ENCODE measurements around the gene NBPF11. TPM values are rescaled to one million over a fixed set of nuclear protein-coding genes. Genes with fewer than 3 reads are reported as not detected.
A peak's percentile ranks its signal among the peaks of the same experiment; 100 is the strongest.
"Not testable (repeated sequence)": the region's sequence is repeated elsewhere in the genome, so short reads cannot be mapped to it uniquely, and the experiment has no call there.

Gene NBPF11
- total RNA-seq, 1 experiment from 2014 or later, result 12.8 TPM

DNA sequence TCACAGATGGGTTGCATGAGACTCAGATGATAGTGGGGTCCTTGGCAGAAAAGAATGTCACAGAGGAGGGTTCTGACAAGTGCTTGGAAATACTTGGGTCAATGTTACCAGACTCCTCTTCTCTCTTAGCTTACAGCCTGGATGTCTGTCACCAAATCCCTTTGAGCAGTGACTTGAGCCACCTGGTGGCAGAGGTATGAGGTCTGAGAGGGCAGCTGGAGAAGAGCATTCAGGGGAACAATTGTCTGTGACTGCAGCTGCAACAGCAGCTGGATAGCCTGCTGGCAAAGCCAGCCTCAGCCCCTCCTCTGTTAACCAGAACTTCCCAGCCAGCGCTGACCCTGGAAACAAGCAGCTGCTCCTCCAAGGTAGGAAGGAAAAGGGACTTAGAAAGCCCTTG lies 65.9 kb downstream of the NBPF11 start:
- H3K4me3 Mint-ChIP-seq (ENCODE audit: unreplicated experiment); H3K36me3 Mint-ChIP-seq (ENCODE audit: insufficient read depth, unreplicated experiment); H3K27me3 Mint-ChIP-seq (ENCODE audit: insufficient read depth, unreplicated experiment); H3K4me1 Mint-ChIP-seq (ENCODE audit: low read depth, unreplicated experiment); H3K4me3 ChIP-seq (ENCODE audit: low read depth, low read length); CTCF ChIA-PET; H3K27ac Mint-ChIP-seq (ENCODE audit: unreplicated experiment); H3K27me3 ChIP-seq (replicated peaks; ENCODE audit: control insufficient read depth, insufficient read depth, low read length); H3K4me1 ChIP-seq; POLR2A ChIA-PET; H3K9me3 Mint-ChIP-seq (ENCODE audit: unreplicated experiment); H3K9me3 ChIP-seq; intact Hi-C loops (cut with micrococcal nuclease; ENCODE audit: unreplicated experiment); BruUV-seq (replicated peaks); H3K36me3 ChIP-seq (ENCODE audit: control insufficient read depth, insufficient read depth, low read length): not testable (repeated sequence)
- TF ChIP-seq, protein P1, sequence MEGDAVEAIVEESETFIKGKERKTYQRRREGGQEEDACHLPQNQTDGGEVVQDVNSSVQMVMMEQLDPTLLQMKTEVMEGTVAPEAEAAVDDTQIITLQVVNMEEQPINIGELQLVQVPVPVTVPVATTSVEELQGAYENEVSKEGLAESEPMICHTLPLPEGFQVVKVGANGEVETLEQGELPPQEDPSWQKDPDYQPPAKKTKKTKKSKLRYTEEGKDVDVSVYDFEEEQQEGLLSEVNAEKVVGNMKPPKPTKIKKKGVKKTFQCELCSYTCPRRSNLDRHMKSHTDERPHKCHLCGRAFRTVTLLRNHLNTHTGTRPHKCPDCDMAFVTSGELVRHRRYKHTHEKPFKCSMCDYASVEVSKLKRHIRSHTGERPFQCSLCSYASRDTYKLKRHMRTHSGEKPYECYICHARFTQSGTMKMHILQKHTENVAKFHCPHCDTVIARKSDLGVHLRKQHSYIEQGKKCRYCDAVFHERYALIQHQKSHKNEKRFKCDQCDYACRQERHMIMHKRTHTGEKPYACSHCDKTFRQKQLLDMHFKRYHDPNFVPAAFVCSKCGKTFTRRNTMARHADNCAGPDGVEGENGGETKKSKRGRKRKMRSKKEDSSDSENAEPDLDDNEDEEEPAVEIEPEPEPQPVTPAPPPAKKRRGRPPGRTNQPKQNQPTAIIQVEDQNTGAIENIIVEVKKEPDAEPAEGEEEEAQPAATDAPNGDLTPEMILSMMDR (IDR thresholded peaks at IDR 0.05; ENCODE audit: insufficient read depth in 1 of 2, low read depth in 1 of 2, low read length in 1 of 2, severe bottlenecking in 1 of 2, unreplicated experiment in 1 of 2), result peak in 1 of 2 experiments; percentile 11
- peak; percentile 39 to 40 for DNase-seq

DNA sequence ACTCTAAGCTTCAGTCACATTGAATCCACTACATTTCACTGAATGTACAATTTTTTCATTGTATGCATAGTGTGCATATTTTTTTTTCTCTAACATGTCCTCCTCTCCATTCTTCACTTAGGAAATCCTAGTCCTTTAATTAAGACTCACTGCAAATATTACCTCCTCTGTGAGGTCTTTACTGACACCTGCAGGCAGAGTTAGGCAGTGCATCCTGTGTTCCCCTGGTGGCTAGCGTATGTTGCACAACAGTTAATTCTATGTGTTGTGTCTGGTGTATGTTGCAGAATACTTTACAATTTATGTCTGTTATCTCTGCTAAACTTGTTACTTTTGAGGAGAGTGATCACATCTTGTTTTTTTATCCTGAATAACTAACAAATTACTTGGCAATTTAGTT lies 70.9 kb downstream of the NBPF11 start:
- H3K27me3 Mint-ChIP-seq (ENCODE audit: insufficient read depth, unreplicated experiment); H3K9me3 Mint-ChIP-seq (ENCODE audit: unreplicated experiment); H3K4me3 ChIP-seq (ENCODE audit: low read depth, low read length); H3K4me1 ChIP-seq; BruUV-seq (replicated peaks); H3K36me3 ChIP-seq (ENCODE audit: control insufficient read depth, insufficient read depth, low read length); DNase-seq; H3K4me3 Mint-ChIP-seq (ENCODE audit: unreplicated experiment); H3K9me3 ChIP-seq; H3K36me3 Mint-ChIP-seq (ENCODE audit: insufficient read depth, unreplicated experiment); POLR2A ChIA-PET; H3K27ac Mint-ChIP-seq (ENCODE audit: unreplicated experiment); intact Hi-C loops (cut with micrococcal nuclease; ENCODE audit: unreplicated experiment); H3K27me3 ChIP-seq (replicated peaks; ENCODE audit: control insufficient read depth, insufficient read depth, low read length); H3K4me1 Mint-ChIP-seq (ENCODE audit: low read depth, unreplicated experiment); CTCF ChIA-PET: not testable (repeated sequence)

GRCh38 chr1:148078632-148079519 lies 73.2 kb downstream of the NBPF11 start:
- DNase-seq; BruUV-seq (replicated peaks); POLR2A ChIA-PET; CTCF ChIA-PET; intact Hi-C loops (cut with micrococcal nuclease; ENCODE audit: unreplicated experiment); H3K4me1 ChIP-seq; H3K36me3 Mint-ChIP-seq (ENCODE audit: insufficient read depth, unreplicated experiment); H3K27ac Mint-ChIP-seq (ENCODE audit: unreplicated experiment); H3K9me3 ChIP-seq; H3K4me1 Mint-ChIP-seq (ENCODE audit: low read depth, unreplicated experiment); H3K4me3 ChIP-seq (ENCODE audit: low read depth, low read length); H3K9me3 Mint-ChIP-seq (ENCODE audit: unreplicated experiment); H3K36me3 ChIP-seq (ENCODE audit: control insufficient read depth, insufficient read depth, low read length); H3K27me3 Mint-ChIP-seq (ENCODE audit: insufficient read depth, unreplicated experiment); H3K4me3 Mint-ChIP-seq (ENCODE audit: unreplicated experiment); H3K27me3 ChIP-seq (replicated peaks; ENCODE audit: control insufficient read depth, insufficient read depth, low read length): not testable (repeated sequence)

DNA sequence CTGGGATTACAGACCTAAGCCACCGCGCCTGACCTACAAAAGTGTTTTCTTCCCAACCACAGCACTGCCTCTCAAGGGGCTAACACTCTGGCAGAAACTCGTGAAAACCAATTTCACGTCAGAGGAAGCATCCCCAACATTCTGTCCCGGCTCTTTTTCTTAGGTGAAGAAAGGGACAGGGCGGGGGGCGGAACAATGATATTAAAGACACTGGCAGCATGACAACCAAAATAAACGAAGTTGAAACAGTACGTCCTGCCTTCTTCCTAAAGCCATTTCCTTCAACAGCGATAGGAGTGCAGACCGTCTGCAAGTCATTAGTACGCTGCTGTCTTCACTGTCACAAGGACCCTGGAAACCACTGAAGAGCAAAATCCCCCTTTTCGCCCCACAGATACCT lies 74.0 kb downstream of the NBPF11 start:
- POLR2A ChIA-PET; H3K9me3 ChIP-seq; H3K4me1 Mint-ChIP-seq (ENCODE audit: low read depth, unreplicated experiment); DNase-seq; H3K4me1 ChIP-seq; H3K4me3 ChIP-seq (ENCODE audit: low read depth, low read length); H3K27me3 ChIP-seq (replicated peaks; ENCODE audit: control insufficient read depth, insufficient read depth, low read length); H3K4me3 Mint-ChIP-seq (ENCODE audit: unreplicated experiment); H3K36me3 Mint-ChIP-seq (ENCODE audit: insufficient read depth, unreplicated experiment); H3K27me3 Mint-ChIP-seq (ENCODE audit: insufficient read depth, unreplicated experiment); H3K27ac Mint-ChIP-seq (ENCODE audit: unreplicated experiment); intact Hi-C loops (cut with micrococcal nuclease; ENCODE audit: unreplicated experiment); H3K36me3 ChIP-seq (ENCODE audit: control insufficient read depth, insufficient read depth, low read length); CTCF ChIA-PET; H3K9me3 Mint-ChIP-seq (ENCODE audit: unreplicated experiment): not testable (repeated sequence)
- BruUV-seq (replicated peaks), result TSS peak; percentile 95

GRCh38 chr1:148077458-148077857 lies 74.6 kb downstream of the NBPF11 start:
- POLR2A ChIA-PET; CTCF ChIA-PET; H3K27me3 Mint-ChIP-seq (ENCODE audit: insufficient read depth, unreplicated experiment); H3K36me3 ChIP-seq (ENCODE audit: control insufficient read depth, insufficient read depth, low read length); H3K4me1 Mint-ChIP-seq (ENCODE audit: low read depth, unreplicated experiment); intact Hi-C loops (cut with micrococcal nuclease; ENCODE audit: unreplicated experiment); H3K4me3 ChIP-seq (ENCODE audit: low read depth, low read length); H3K9me3 Mint-ChIP-seq (ENCODE audit: unreplicated experiment); H3K4me1 ChIP-seq; H3K27ac Mint-ChIP-seq (ENCODE audit: unreplicated experiment); BruUV-seq (replicated peaks); H3K9me3 ChIP-seq; H3K36me3 Mint-ChIP-seq (ENCODE audit: insufficient read depth, unreplicated experiment); DNase-seq; H3K27me3 ChIP-seq (replicated peaks; ENCODE audit: control insufficient read depth, insufficient read depth, low read length); H3K4me3 Mint-ChIP-seq (ENCODE audit: unreplicated experiment): not testable (repeated sequence)

DNA sequence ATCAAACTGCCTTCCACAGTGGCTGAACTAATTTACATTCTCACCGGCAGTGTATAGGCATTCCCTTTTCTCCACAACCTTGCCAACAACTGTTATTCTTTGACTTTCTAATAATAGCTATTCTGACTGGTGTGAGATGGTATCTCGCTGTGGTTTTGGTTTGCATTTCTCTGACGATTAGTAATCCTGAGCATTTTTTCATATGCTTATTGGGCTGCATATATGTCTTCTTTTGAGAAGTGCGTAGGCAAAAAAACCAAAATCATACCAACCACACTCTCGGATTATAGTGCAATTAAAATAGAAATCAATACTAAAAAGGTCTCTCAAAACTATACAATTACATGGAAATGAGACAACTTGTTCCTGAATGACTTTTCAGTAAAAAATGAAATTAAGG lies 78.7 kb downstream of the NBPF11 start:
- not testable (repeated sequence) for BruUV-seq (replicated peaks)

More for the DNA sequence above, 78.7 kb downstream of the NBPF11 start:
- H3K4me3 Mint-ChIP-seq (ENCODE audit: unreplicated experiment); CTCF ChIA-PET; H3K9me3 ChIP-seq; H3K36me3 ChIP-seq (ENCODE audit: control insufficient read depth, insufficient read depth, low read length); intact Hi-C loops (cut with micrococcal nuclease; ENCODE audit: unreplicated experiment); H3K27ac Mint-ChIP-seq (ENCODE audit: unreplicated experiment); H3K9me3 Mint-ChIP-seq (ENCODE audit: unreplicated experiment); H3K27me3 ChIP-seq (replicated peaks; ENCODE audit: control insufficient read depth, insufficient read depth, low read length); H3K4me1 Mint-ChIP-seq (ENCODE audit: low read depth, unreplicated experiment); DNase-seq; H3K27me3 Mint-ChIP-seq (ENCODE audit: insufficient read depth, unreplicated experiment); POLR2A ChIA-PET; H3K36me3 Mint-ChIP-seq (ENCODE audit: insufficient read depth, unreplicated experiment); H3K4me1 ChIP-seq; H3K4me3 ChIP-seq (ENCODE audit: low read depth, low read length): not testable (repeated sequence)

Data from Caco-2 (cell line).